ENCODE data around the gene STOML1. TPM values are rescaled to one million over a fixed set of nuclear protein-coding genes. Genes with fewer than 3 reads are reported as not detected.

Gene STOML1
- total and polyA plus RNA-seq, 10 of the 15 experiments (the other 5 are each of a cell fraction or from before 2014, with no cell fraction given): 0.14 to 13.6 (median 8.3) TPM

- peak; percentile 19 for TF ChIP-seq RELA (IDR thresholded peaks at IDR 0.05; ENCODE audit: borderline replicate concordance, partially characterized antibody)
- peak; percentile 47; the same call in 1 of the 2 replicates for TF ChIP-seq IRF4 (IDR thresholded peaks at IDR 0.05; ENCODE audit: low read depth, low read length)
- peak; percentile 61 for TF ChIP-seq NBN (IDR thresholded peaks at IDR 0.05)
- no peak for TF ChIP-seq BCLAF1 (IDR thresholded peaks at IDR 0.05)
- no peak for TF ChIP-seq MXI1 (IDR thresholded peaks at IDR 0.05; ENCODE audit: low read depth, low read length)
- no peak for TF ChIP-seq E4F1 (IDR thresholded peaks at IDR 0.05; ENCODE audit: borderline replicate concordance, partially characterized antibody)
- no peak for TF ChIP-seq PAX5 (IDR thresholded peaks at IDR 0.05; ENCODE audit: borderline replicate concordance, low read depth, low read length)
- peak; percentile 45; the same call in 1 of the 2 replicates for TF ChIP-seq RUNX3 (IDR thresholded peaks at IDR 0.05; ENCODE audit: low read length)
Measured at GRCh38 chr15:73964736-73965093, 27.4 kb downstream of the STOML1 start (continued).

- no TSS peak for BruUV-seq (replicated peaks)
- FAIRE-seq: no peak
- no peak overlapping the region for H3K9ac ChIP-seq (ENCODE audit: control insufficient read depth, insufficient read depth, low read length)
- no peaks in the 10 kb centered on the region for H3K27me3 ChIP-seq (replicated peaks in 1 of 2; ENCODE audit: control insufficient read depth in 2 of 2, insufficient read depth in 2 of 2, low read length in 1 of 2)
- 41% methylated on average over 5 of the region's 5 CpGs for WGBS (ENCODE audit: insufficient coverage, insufficient replicate concordance, low lambda C conversion rate, missing lambda C conversion rate)
- no peak overlapping the region for H3K27ac ChIP-seq (ENCODE audit: control insufficient read depth, insufficient read depth)
- intact Hi-C loops (cut with micrococcal nuclease; ENCODE audit: unreplicated experiment) (no loop called here), in situ Hi-C loops (cut with MboI) (loop anchor here (10.0 kb wide), 1 partner anchor 342 kb away; no protein-coding TSS in a partner anchor)
- POLR2A ChIA-PET: no interaction called here
- H3K4me1 ChIP-seq (ENCODE audit: control insufficient read depth, insufficient read depth, low read length): peaks cover 22% of the 10 kb centered on the region
- H3K79me2 ChIP-seq (ENCODE audit: control insufficient read depth, insufficient read depth, low read length): no peaks in the 10 kb centered on the region
- no peak overlapping the region for H3K4me2 ChIP-seq (ENCODE audit: control insufficient read depth, insufficient read depth)
- RAD21 ChIA-PET (ENCODE audit: unreplicated experiment): interaction anchor here (0.6 kb wide), 1 partner anchor 13 kb away, joined by 4 read pairs; no protein-coding TSS in a partner anchor
- no peaks in the 10 kb centered on the region for H3K9me3 ChIP-seq (replicated peaks; ENCODE audit: control insufficient read depth, insufficient read depth, low read length)
- H2AFZ ChIP-seq (ENCODE audit: control insufficient read depth, low read depth, low read length): no peak overlapping the region
- SMC1A ChIA-PET (ENCODE audit: uncharacterized antibody, unreplicated experiment): no interaction called here
- H3K4me3 ChIP-seq: no peak overlapping the region
- CTCF ChIA-PET: interaction anchor here (2.0 kb wide), 1 partner anchor 11 kb away, joined by 11 read pairs; no protein-coding TSS in a partner anchor
- H4K20me1 ChIP-seq (ENCODE audit: control insufficient read depth, insufficient read depth): no peaks in the 10 kb centered on the region
- no peak for DNase-seq (ENCODE audit: low read depth, low spot score)
- no peak for ATAC-seq
- H3K36me3 ChIP-seq (ENCODE audit: control insufficient read depth in 2 of 2, insufficient read depth in 2 of 2, low read length in 1 of 2): no peaks in the 10 kb centered on the region
- no peak for TF ChIP-seq SMAD1 (IDR thresholded peaks at IDR 0.05; ENCODE audit: low read depth, partially characterized antibody)
- no peak for TF ChIP-seq NR2C2 (IDR thresholded peaks at IDR 0.05; ENCODE audit: borderline replicate concordance, control insufficient read depth, insufficient read length, low read depth)
- no peak for TF ChIP-seq NFXL1 (IDR thresholded peaks at IDR 0.05; ENCODE audit: borderline replicate concordance)
- no peak for TF ChIP-seq SUZ12 (IDR thresholded peaks at IDR 0.05; ENCODE audit: unreplicated experiment)
- no peak for TF ChIP-seq KAT2A (conservative IDR thresholded peaks at IDR 0.05; ENCODE audit: control insufficient read depth, low read depth, low read length)
- TF ChIP-seq BRCA1 (IDR thresholded peaks at IDR 0.05; ENCODE audit: low read depth, low read length): no peak
- no peak for TF ChIP-seq BCLAF1 (IDR thresholded peaks at IDR 0.05)
- TF ChIP-seq MXI1 (IDR thresholded peaks at IDR 0.05; ENCODE audit: low read depth, low read length): no peak
- no peak for TF ChIP-seq ASH2L (IDR thresholded peaks at IDR 0.05; ENCODE audit: borderline replicate concordance, low read depth)
- no peak for TF ChIP-seq YY1 (IDR thresholded peaks at IDR 0.05; ENCODE audit: low read depth, low read length)
Measured at GRCh38 chr15:73962433-73962832, 29.7 kb downstream of the STOML1 start.
